K562 (cell line): Measurements from ENCODE around the gene ZFPM1. TPM values are rescaled to one million over a fixed set of nuclear protein-coding genes. Genes with fewer than 3 reads are reported as not detected.

Source experiments
- ATF7 ChIP-seq: fragments of 450-650 bp; IDR thresholded peaks from 2 replicates; pipeline ENCODE4 v1.7.1; 2014; ENCODE audit warnings: mild to moderate bottlenecking, moderate library complexity
- BACH1 ChIP-seq: fragments of 200-800 bp; sonication (Bioruptor generic); IDR thresholded peaks from 2 replicates; pipeline ENCODE4 v1.6.1; 2016; ENCODE audit warnings: missing genetic modification characterization, missing compliant biosample characterization
- CCAR2 ChIP-seq: fragments of 200-400 bp; formaldehyde crosslinking; IDR thresholded peaks from 2 replicates; pipeline ENCODE4 v1.6.1; 2017; ENCODE audit warnings: mild to moderate bottlenecking, low read depth, low read length
- CCNT2 ChIP-seq: IDR thresholded peaks from 2 replicates; pipeline ENCODE4 v1.6.1; 2011; ENCODE audit warnings: borderline replicate concordance, low read depth, mild to moderate bottlenecking, moderate library complexity, mixed read lengths, low read length; ENCODE audit not compliant: insufficient read length; ENCODE audit errors: extremely low read depth
- CREM ChIP-seq: IDR thresholded peaks from 2 replicates; pipeline ENCODE4 v1.6.1; 2014; ENCODE audit warnings: antibody characterized with exemption, low read depth
- CTBP1 ChIP-seq: fragments of 450-650 bp; IDR thresholded peaks from 2 replicates; pipeline ENCODE4 v1.6.1; 2016; ENCODE audit warnings: borderline replicate concordance
- FOXP1 ChIP-seq: sonication (generic); formaldehyde crosslinking; IDR thresholded peaks from 2 replicates; pipeline ENCODE4 v1.8.0; 2022; ENCODE audit warnings: mild to moderate bottlenecking, missing genetic modification reagents
- HLTF ChIP-seq: fragments of 450-650 bp; IDR thresholded peaks from 2 replicates; pipeline ENCODE4 v1.6.1; 2016
- KLF13 ChIP-seq: fragments of 450-650 bp; IDR thresholded peaks from 2 replicates; pipeline ENCODE4 v1.6.1; 2016; ENCODE audit warnings: missing genetic modification characterization, low read depth, mild to moderate bottlenecking, missing compliant biosample characterization, moderate library complexity, borderline replicate concordance
- KLF16 ChIP-seq: IDR thresholded peaks from 2 replicates; pipeline ENCODE4 v1.6.1; 2016; ENCODE audit warnings: antibody characterized with exemption
- NFATC3 ChIP-seq: fragments of 450-650 bp; IDR thresholded peaks from 2 replicates; pipeline ENCODE4 v1.6.1; 2017; ENCODE audit warnings: mild to moderate bottlenecking
- NFXL1 ChIP-seq: fragments of 450-650 bp; formaldehyde crosslinking; IDR thresholded peaks from 2 replicates; pipeline ENCODE4 v1.4.0; 2021; ENCODE audit warnings: mild to moderate bottlenecking
- POLR3G ChIP-seq: IDR thresholded peaks from 2 replicates; pipeline ENCODE4 v1.6.1; 2011; ENCODE audit not compliant: insufficient read length, insufficient replicate concordance; ENCODE audit errors: extremely low read depth
- SP2 ChIP-seq: IDR thresholded peaks from 2 replicates; pipeline ENCODE4 v1.6.1; 2011; ENCODE audit warnings: mild to moderate bottlenecking, low read depth, low read length, moderate library complexity; ENCODE audit not compliant: poor library complexity, severe bottlenecking; ENCODE audit errors: extremely low read depth
- THRA ChIP-seq: fragments of 450-650 bp; IDR thresholded peaks from 2 replicates; pipeline ENCODE4 v1.6.1; 2017; ENCODE audit warnings: mild to moderate bottlenecking, moderate library complexity
- XRCC5 ChIP-seq: fragments of 200-400 bp; formaldehyde crosslinking; IDR thresholded peaks from 2 replicates; pipeline ENCODE4 v1.6.1; 2017; ENCODE audit warnings: low read depth, mild to moderate bottlenecking, low read length
- ZBTB11 ChIP-seq, 3 experiments: fragments of 200-800 bp in 1 of 3; fragments of 250-450 bp in 1 of 3; fragments of 450-650 bp in 1 of 3; sonication (Bioruptor Pico) in 1 of 3; sonication (Bioruptor generic) in 1 of 3; formaldehyde crosslinking in 1 of 3; IDR thresholded peaks; 2 replicates each; pipeline versions ENCODE4 v1.6.1 to v1.8.0; 2016 to 2022; ENCODE audit warnings: mild to moderate bottlenecking in 2 of 3, missing genetic modification characterization in 2 of 3, missing compliant biosample characterization in 1 of 3, moderate library complexity in 1 of 3
- ZNF280B ChIP-seq: fragments of 250-450 bp; sonication (Bioruptor Pico); IDR thresholded peaks from 2 replicates; pipeline ENCODE4 v1.5.1; 2021; ENCODE audit warnings: mild to moderate bottlenecking
- ZNF384 ChIP-seq: IDR thresholded peaks from 2 replicates; pipeline ENCODE4 v1.6.1; 2012; ENCODE audit warnings: low read depth, low read length, improper control_type of control experiment
- polyA plus RNA-seq, 8 experiments: library from polyadenylated mRNA; depleted of rRNA in 4 of 8; stranded (reverse) in 5 of 8; unstranded in 3 of 8; fragments of >200 nt; fragmentation: Nextera tagmentation in 2 of 8; fragmentation: Illumina TruSeq in 1 of 8; extraction: Ambion mirVana in 2 of 8; extraction: Trizol in 1 of 8; gene quantifications; 2 replicates each; pipeline versions ENCODE4 v1.2.1 to v1.2.3, GENCODE V29; 2011 to 2014; ENCODE audit warnings: inconsistent platforms in 1 of 8, missing spikeins in 1 of 8
- total RNA-seq, 7 experiments: library from RNA; depleted of rRNA in 6 of 7; stranded (reverse); fragments of >200 nt in 6 of 7; fragmentation: Illumina TruSeq in 2 of 7; extraction: Trizol in 2 of 7; gene quantifications; 2 replicates each; pipeline versions ENCODE4 v1.2.1 to v1.2.3, GENCODE V29; 2011 to 2021; ENCODE audit warnings: low replicate concordance in 1 of 7
- TF ChIP-seq, protein P1 (sequence below): fragments of 450-650 bp; IDR thresholded peaks from 2 replicates; pipeline ENCODE4 v1.6.1; 2018; ENCODE audit warnings: mild to moderate bottlenecking, low read depth; ENCODE audit not compliant: partially characterized antibody

ZFPM1 gene
- total and polyA plus RNA-seq, 9 of the 15 experiments (the other 6 are each of a cell fraction or from before 2014, with no cell fraction given): 0.03 to 35.9 (median 1.4) TPM

GRCh38 chr16:88451586-88452481, 1.2 kb upstream of the ZFPM1 start (continued):
- TF ChIP-seq ZNF280B (CRISPR knock-in tag) (no peak), HLTF (no peak), CREM (0 out of 2 replicates have a peak, but pooled peaks have one; percentile 35), KLF13 (no peak), CCAR2 (no peak), NFXL1 (no peak), SP2 (no peak), POLR3G (no peak), THRA (no peak), ZBTB11 (CRISPR knock-in tag; IDR thresholded peaks at IDR 0.05) (no peak), CCNT2 (no peak), FOXP1 (CRISPR knock-in tag) (no peak), ATF7 (peak; percentile 64), CTBP1 (peak; percentile 22; the same call in 1 of the 2 replicates), ZNF384 (no peak), BACH1 (tag) (no peak), NFATC3 (no peak), KLF16 (no peak), XRCC5 (no peak)
- TF ChIP-seq, protein P1, sequence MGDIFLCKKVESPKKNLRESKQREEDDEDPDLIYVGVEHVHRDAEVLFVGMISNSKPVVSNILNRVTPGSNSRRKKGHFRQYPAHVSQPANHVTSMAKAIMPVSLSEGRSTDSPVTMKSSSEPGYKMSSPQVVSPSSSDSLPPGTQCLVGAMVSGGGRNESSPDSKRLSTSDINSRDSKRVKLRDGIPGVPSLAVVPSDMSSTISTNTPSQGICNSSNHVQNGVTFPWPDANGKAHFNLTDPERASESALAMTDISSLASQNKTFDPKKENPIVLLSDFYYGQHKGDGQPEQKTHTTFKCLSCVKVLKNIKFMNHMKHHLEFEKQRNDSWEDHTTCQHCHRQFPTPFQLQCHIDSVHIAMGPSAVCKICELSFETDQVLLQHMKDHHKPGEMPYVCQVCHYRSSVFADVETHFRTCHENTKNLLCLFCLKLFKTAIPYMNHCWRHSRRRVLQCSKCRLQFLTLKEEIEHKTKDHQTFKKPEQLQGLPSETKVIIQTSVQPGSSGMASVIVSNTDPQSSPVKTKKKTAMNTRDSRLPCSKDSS: no peak
